Ishikawa (cell line): ENCODE results near the gene PLEKHH1.

Experiments used
- CEBPB ChIP-seq: IDR thresholded peaks from 2 replicates; pipeline ENCODE4 v1.6.1; 2012
- CREB1 ChIP-seq: IDR thresholded peaks from 2 replicates; pipeline ENCODE4 v1.6.1; 2012; ENCODE audit warnings: low read depth
- EGR1 ChIP-seq: IDR thresholded peaks from 2 replicates; pipeline ENCODE4 v1.6.1; 2012
- EP300 ChIP-seq: IDR thresholded peaks from 2 replicates; pipeline ENCODE4 v1.6.1; 2012; ENCODE audit warnings: borderline replicate concordance
- FOXM1 ChIP-seq: IDR thresholded peaks from 2 replicates; pipeline ENCODE4 v1.6.1; 2012; ENCODE audit warnings: low read depth, borderline replicate concordance
- MAX ChIP-seq: IDR thresholded peaks from 2 replicates; pipeline ENCODE4 v1.6.1; 2012
- NFIC ChIP-seq: IDR thresholded peaks from 2 replicates; pipeline ENCODE4 v1.6.1; 2012
- RAD21 ChIP-seq: IDR thresholded peaks from 2 replicates; pipeline ENCODE4 v1.6.1; 2012; ENCODE audit warnings: low read depth
- TAF1 ChIP-seq: IDR thresholded peaks from 2 replicates; pipeline ENCODE4 v1.6.1; 2012; ENCODE audit warnings: low read depth, mild to moderate bottlenecking
- TCF12 ChIP-seq: IDR thresholded peaks from 2 replicates; pipeline ENCODE4 v1.6.1; 2012; ENCODE audit warnings: low read depth
- TEAD4 ChIP-seq: IDR thresholded peaks from 2 replicates; pipeline ENCODE4 v1.6.1; 2012
- USF1 ChIP-seq: IDR thresholded peaks from 2 replicates; pipeline ENCODE4 v1.6.1; 2012
- YY1 ChIP-seq: IDR thresholded peaks from 2 replicates; pipeline ENCODE4 v1.6.1; 2012; ENCODE audit warnings: low read depth
- ZBTB7A ChIP-seq: IDR thresholded peaks from 2 replicates; pipeline ENCODE4 v1.6.1; 2012; ENCODE audit warnings: low read depth
- TF ChIP-seq, protein P1 (sequence below): IDR thresholded peaks from 2 replicates; pipeline ENCODE4 v1.6.1; 2012; ENCODE audit warnings: low read depth, mild to moderate bottlenecking

The PLEKHH1 gene

DNA sequence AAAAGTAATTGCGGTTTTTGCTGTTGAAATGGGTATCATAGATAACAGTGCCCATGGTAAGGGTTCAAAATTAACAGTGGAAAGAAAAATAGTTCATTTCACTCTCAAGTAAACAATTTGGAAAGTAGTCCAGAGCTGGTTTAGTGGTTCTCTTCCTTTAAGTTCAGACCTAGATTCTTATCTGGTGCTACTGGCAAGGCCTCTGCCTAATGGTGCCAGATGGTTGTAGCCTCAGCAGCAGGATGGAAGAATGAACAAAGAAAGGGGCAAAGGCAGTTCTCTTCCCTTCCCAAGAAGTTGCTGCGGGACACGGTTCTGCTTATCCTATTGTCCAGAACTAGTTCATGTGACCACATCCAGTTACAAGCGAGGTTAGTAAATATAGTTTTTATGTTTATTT, 97.1 kb downstream of the PLEKHH1 start:
- TF ChIP-seq MAX (no peak), ZBTB7A (no peak), FOXM1 (no peak)

- no peak for TF ChIP-seq TAF1
- no peak for TF ChIP-seq CREB1
- TF ChIP-seq, protein P1, sequence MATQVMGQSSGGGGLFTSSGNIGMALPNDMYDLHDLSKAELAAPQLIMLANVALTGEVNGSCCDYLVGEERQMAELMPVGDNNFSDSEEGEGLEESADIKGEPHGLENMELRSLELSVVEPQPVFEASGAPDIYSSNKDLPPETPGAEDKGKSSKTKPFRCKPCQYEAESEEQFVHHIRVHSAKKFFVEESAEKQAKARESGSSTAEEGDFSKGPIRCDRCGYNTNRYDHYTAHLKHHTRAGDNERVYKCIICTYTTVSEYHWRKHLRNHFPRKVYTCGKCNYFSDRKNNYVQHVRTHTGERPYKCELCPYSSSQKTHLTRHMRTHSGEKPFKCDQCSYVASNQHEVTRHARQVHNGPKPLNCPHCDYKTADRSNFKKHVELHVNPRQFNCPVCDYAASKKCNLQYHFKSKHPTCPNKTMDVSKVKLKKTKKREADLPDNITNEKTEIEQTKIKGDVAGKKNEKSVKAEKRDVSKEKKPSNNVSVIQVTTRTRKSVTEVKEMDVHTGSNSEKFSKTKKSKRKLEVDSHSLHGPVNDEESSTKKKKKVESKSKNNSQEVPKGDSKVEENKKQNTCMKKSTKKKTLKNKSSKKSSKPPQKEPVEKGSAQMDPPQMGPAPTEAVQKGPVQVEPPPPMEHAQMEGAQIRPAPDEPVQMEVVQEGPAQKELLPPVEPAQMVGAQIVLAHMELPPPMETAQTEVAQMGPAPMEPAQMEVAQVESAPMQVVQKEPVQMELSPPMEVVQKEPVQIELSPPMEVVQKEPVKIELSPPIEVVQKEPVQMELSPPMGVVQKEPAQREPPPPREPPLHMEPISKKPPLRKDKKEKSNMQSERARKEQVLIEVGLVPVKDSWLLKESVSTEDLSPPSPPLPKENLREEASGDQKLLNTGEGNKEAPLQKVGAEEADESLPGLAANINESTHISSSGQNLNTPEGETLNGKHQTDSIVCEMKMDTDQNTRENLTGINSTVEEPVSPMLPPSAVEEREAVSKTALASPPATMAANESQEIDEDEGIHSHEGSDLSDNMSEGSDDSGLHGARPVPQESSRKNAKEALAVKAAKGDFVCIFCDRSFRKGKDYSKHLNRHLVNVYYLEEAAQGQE = no peak
- TF ChIP-seq CEBPB = no peak
- TF ChIP-seq EP300 = no peak
- TF ChIP-seq YY1 = no peak
- TF ChIP-seq TEAD4 = no peak
- TF ChIP-seq MAX = no peak
- no peak for TF ChIP-seq EGR1
- TF ChIP-seq NFIC = no peak
- TF ChIP-seq RAD21 = no peak
- TF ChIP-seq TCF12 = no peak
- TF ChIP-seq ZBTB7A = no peak
- no peak for TF ChIP-seq USF1
- no peak for TF ChIP-seq FOXM1
Observed at GRCh38 chr14:67630938-67631337, 97.8 kb downstream of the PLEKHH1 start.

GRCh38 chr14:67633451-67634147, 100.5 kb downstream of the PLEKHH1 start:
- TF ChIP-seq YY1 = no peak
- TF ChIP-seq, protein P1 = no peak
- TF ChIP-seq MAX = no peak
- no peak for TF ChIP-seq TEAD4
- no peak for TF ChIP-seq EP300
- TF ChIP-seq FOXM1 = no peak
- no peak for TF ChIP-seq EGR1
- TF ChIP-seq NFIC = no peak
- TF ChIP-seq CEBPB = no peak
- no peak for TF ChIP-seq ZBTB7A
- TF ChIP-seq CREB1 = no peak
- no peak for TF ChIP-seq TAF1

DNA sequence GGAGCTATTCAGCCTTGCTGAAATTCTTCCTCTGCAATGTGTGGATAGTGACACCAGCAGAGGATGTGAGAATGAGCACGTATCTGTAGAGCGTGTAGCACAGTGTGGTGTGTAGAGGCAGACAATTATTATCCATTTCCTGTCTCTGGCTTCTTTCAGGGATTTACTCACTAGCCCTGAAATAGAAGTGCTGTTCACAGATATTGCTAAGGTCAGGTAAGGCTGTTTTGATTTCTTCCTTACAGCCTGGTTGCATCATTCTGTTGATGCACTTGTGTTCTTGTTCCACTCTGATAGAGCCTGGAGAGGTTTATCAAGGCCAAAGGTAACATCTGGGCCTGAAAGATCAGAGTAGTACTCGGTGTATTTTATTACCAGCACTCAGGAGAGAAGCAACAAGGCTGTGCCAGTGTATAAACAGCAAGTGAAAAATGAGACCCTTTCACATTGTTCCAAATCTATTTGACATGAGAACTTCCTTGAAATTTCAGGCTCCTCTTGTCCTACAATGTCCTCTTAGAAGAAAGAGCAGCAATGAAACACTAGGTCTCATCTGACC, 103.3 kb downstream of the PLEKHH1 start:
- TF ChIP-seq MAX = no peak

DNA sequence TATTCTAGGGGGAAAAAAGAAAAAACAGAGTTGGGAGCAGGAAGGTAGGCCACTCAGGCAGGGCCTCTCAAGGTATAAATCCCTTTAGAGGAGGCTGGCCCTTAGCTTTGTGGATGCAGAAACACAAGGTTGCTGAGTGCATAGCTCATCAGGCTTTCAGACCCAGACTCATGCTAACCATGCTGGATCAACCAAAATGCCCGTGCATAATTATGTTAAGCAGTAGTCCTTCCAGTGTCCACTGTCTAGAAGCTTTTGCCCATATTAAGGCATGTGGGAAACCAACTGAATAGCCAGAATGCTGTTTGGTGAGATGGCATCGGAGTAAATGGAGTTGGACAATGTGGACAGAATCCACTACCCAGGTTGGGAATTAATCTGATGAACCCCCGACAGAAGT, 105.6 kb downstream of the PLEKHH1 start:
- TF ChIP-seq NFIC (no peak), CEBPB (no peak), TCF12 (no peak), FOXM1 (no peak), TEAD4 (no peak), ZBTB7A (no peak), YY1 (no peak), USF1 (no peak), MAX (no peak), RAD21 (no peak), EP300 (no peak), EGR1 (no peak), CREB1 (no peak), TAF1 (no peak)
- TF ChIP-seq, protein P1 = no peak
